Measurements from ENCODE around the gene GULP1. TPM values are rescaled to one million over a fixed set of nuclear protein-coding genes. Genes with fewer than 3 reads are reported as not detected.

GULP1 gene
- total RNA-seq, 1 experiment from 2014 or later = 140 TPM

DNA sequence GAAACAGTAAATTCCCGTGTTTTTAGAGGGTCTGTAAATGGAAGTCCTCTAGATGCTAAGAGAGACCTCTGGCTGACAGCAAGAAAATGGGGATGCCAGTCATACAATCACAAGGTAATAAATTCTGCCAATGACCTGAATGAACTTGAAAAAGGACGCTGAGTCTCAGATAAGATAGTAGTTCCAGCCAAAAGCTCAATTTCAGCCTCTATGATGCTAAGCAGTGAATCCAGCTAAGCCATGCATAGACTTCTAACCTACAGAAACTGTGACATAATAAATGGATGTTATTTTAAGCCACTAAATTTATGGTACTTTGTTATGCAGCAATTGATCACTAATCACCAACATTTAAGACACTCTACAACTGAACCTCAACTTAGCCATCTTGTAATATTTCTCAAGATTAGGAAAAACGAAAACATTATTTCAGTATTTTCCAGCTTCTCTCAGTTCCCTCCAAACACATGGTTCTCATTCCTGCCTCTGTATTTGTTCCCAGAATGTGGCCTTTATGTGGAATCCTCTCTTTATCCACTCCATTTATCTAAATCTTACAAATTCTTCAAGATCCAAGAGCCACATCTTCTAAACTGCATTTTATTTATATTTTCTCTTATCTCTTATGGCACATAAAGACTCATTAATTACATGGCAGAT is 331.1 kb downstream of the GULP1 start:
- Mint-ChIP-seq H3K27ac (no peak overlapping the region), H3K4me1 (no peaks in the 10 kb centered on the region), H3K27me3 (ENCODE audit: low read depth) (no peaks in the 10 kb centered on the region), H3K9me3 (peaks cover 0 to 3% of the 10 kb centered on the region in 2 experiments; a peak in 2 of 5 replicates), H3K36me3 (ENCODE audit: insufficient read depth in 1 of 3, low read depth in 3 of 3) (no peaks in the 10 kb centered on the region; a peak in 1 of 7 replicates), H3K4me3 (no peak overlapping the region)
- Histone ChIP-seq H3K9me3 (ENCODE audit: control insufficient read depth, low read depth, low read length) (no peaks in the 10 kb centered on the region), H4K8ac (replicated peaks; ENCODE audit: insufficient read length, low read depth, low read length) (no peak overlapping the region), H3K23me2 (ENCODE audit: insufficient read length, low read depth, low read length, poor library complexity, severe bottlenecking) (no peaks in the 10 kb centered on the region), H2AK5ac (ENCODE audit: insufficient read length, low read length) (no peak overlapping the region), H2AFZ (ENCODE audit: low read length) (no peak overlapping the region), H3K14ac (ENCODE audit: insufficient read depth, low read length) (no peak overlapping the region), H3T11ph (ENCODE audit: low read length) (no peak overlapping the region), H2BK12ac (ENCODE audit: insufficient read length, low read depth, low read length) (no peak overlapping the region), H2BK15ac (ENCODE audit: low read depth, low read length) (no peak overlapping the region), H3K4me2 (ENCODE audit: insufficient read depth, insufficient read length, low read length) (no peak overlapping the region), H3K18ac (ENCODE audit: insufficient read length, low read depth, low read length) (no peak overlapping the region), H3K9ac (ENCODE audit: extremely low read depth, insufficient read length, low read length) (no peak overlapping the region), H3K79me1 (ENCODE audit: insufficient read depth, low read depth, low read length, poor library complexity, severe bottlenecking) (no peaks in the 10 kb centered on the region), H4K20me1 (ENCODE audit: control insufficient read depth, insufficient read depth, insufficient read length) (no peaks in the 10 kb centered on the region), H2BK120ac (ENCODE audit: low read depth, low read length, poor library complexity, severe bottlenecking) (no peak overlapping the region), H3K27me3 (ENCODE audit: insufficient read depth, low read length) (no peaks in the 10 kb centered on the region), H2BK5ac (ENCODE audit: insufficient read length, low read length) (no peak overlapping the region), H3K79me2 (ENCODE audit: insufficient read depth, low read length) (no peaks in the 10 kb centered on the region), H2BK20ac (ENCODE audit: low read depth, low read length, poor library complexity, severe bottlenecking) (no peak overlapping the region), H4K5ac (ENCODE audit: insufficient read length, low read depth, low read length) (no peak overlapping the region), H3K23ac (ENCODE audit: insufficient read length, low read depth, low read length) (no peak overlapping the region), H3K4me1 (ENCODE audit: insufficient read depth, low read length) (no peaks in the 10 kb centered on the region), H3K56ac (ENCODE audit: insufficient read length, low read depth, low read length) (no peak overlapping the region), H3K27ac (ENCODE audit: insufficient read length, low read depth, low read length) (no peak overlapping the region), H3K4ac (ENCODE audit: low read depth, low read length) (no peak overlapping the region), H4K91ac (ENCODE audit: insufficient read length, low read depth, low read length) (no peak overlapping the region)
- WGBS (ENCODE audit: extremely low coverage, insufficient read length, low lambda C conversion rate) = no CpG with 5 or more reads among the region's 3 CpGs
- TF ChIP-seq, protein P1, sequence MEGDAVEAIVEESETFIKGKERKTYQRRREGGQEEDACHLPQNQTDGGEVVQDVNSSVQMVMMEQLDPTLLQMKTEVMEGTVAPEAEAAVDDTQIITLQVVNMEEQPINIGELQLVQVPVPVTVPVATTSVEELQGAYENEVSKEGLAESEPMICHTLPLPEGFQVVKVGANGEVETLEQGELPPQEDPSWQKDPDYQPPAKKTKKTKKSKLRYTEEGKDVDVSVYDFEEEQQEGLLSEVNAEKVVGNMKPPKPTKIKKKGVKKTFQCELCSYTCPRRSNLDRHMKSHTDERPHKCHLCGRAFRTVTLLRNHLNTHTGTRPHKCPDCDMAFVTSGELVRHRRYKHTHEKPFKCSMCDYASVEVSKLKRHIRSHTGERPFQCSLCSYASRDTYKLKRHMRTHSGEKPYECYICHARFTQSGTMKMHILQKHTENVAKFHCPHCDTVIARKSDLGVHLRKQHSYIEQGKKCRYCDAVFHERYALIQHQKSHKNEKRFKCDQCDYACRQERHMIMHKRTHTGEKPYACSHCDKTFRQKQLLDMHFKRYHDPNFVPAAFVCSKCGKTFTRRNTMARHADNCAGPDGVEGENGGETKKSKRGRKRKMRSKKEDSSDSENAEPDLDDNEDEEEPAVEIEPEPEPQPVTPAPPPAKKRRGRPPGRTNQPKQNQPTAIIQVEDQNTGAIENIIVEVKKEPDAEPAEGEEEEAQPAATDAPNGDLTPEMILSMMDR (conservative IDR thresholded peaks at IDR 0.05) = no peak
- no peak for DNase-seq
